DMS 273 (cell line): Measurements from ENCODE around the gene MYO18B.

ENCODE experiments used
- DNase-seq: peaks from one replicate; lab custom pipeline; 2025; ENCODE audit not compliant: unreplicated experiment; lab: John Stamatoyannopoulos, UW

The MYO18B gene

GRCh38 chr22:25711491-25711890 lies 30.5 kb upstream of the MYO18B start:
- DNase-seq = no peak

- DNase-seq = no peak
Measured at GRCh38 chr22:25712661-25713400, 29.2 kb upstream of the MYO18B start.

GRCh38 chr22:25714070-25714469 lies 27.9 kb upstream of the MYO18B start:
- no peak for DNase-seq

- no peak for DNase-seq
Measured at GRCh38 chr22:25714739-25715138, 27.2 kb upstream of the MYO18B start.

- no peak for DNase-seq
Measured at GRCh38 chr22:25716637-25717036, 25.4 kb upstream of the MYO18B start.

- DNase-seq = no peak
Measured at GRCh38 chr22:25718135-25718840, 23.7 kb upstream of the MYO18B start.

- no peak for DNase-seq
Measured at GRCh38 chr22:25722223-25722622, 19.8 kb upstream of the MYO18B start.

GRCh38 chr22:25722626-25723025 lies 19.4 kb upstream of the MYO18B start:
- DNase-seq = no peak

- DNase-seq = no peak
Measured at GRCh38 chr22:25726241-25726640, 15.7 kb upstream of the MYO18B start.

- DNase-seq = no peak
Measured at GRCh38 chr22:25728071-25728470, 13.9 kb upstream of the MYO18B start.

GRCh38 chr22:25729016-25729995 lies 12.7 kb upstream of the MYO18B start:
- DNase-seq = no peak

GRCh38 chr22:25735650-25736049 lies 6.3 kb upstream of the MYO18B start:
- DNase-seq = no peak

- DNase-seq = no peak
Measured at GRCh38 chr22:25736378-25737011, 5.5 kb upstream of the MYO18B start.

- no peak for DNase-seq
Measured at GRCh38 chr22:25739659-25740344, 2.2 kb upstream of the MYO18B start.

- DNase-seq = no peak
Measured at GRCh38 chr22:25742918-25743708, 1.1 kb downstream of the MYO18B start.

- no peak for DNase-seq
Measured at GRCh38 chr22:25744694-25745093, 2.7 kb downstream of the MYO18B start.

- no peak for DNase-seq
Measured at GRCh38 chr22:25745341-25746011, 3.5 kb downstream of the MYO18B start.

- DNase-seq = no peak
Measured at GRCh38 chr22:25746012-25746373, 4.0 kb downstream of the MYO18B start.
